ENCODE results near the gene UPF2. TPM values are rescaled to one million over a fixed set of nuclear protein-coding genes. Genes with fewer than 3 reads are reported as not detected.
A peak's percentile ranks its signal among the peaks of the same experiment; 100 is the strongest.
"Not testable (repeated sequence)": the region's sequence is repeated elsewhere in the genome, so short reads cannot be mapped to it uniquely, and the experiment has no call there.

The UPF2 gene
- total RNA-seq, 1 donor: 18.3 TPM

- DNase-seq (ENCODE audit: low read depth): no peak
- TF ChIP-seq CTCF (IDR thresholded peaks at IDR 0.05; ENCODE audit: insufficient read depth, low read length): no peak
- no peak overlapping the region for H3K4me3 ChIP-seq (ENCODE audit: low read depth, low read length)
These were observed 35.9 kb downstream of the UPF2 start for GRCh38 chr10:12006671-12007070.

GRCh38 chr10:11993834-11994468 is 48.7 kb downstream of the UPF2 start:
- TF ChIP-seq CTCF (IDR thresholded peaks at IDR 0.05; ENCODE audit: insufficient read depth, low read length): no peak
- H3K4me3 ChIP-seq (ENCODE audit: low read depth, low read length): no peak overlapping the region
- DNase-seq (ENCODE audit: low read depth): no peak

DNA sequence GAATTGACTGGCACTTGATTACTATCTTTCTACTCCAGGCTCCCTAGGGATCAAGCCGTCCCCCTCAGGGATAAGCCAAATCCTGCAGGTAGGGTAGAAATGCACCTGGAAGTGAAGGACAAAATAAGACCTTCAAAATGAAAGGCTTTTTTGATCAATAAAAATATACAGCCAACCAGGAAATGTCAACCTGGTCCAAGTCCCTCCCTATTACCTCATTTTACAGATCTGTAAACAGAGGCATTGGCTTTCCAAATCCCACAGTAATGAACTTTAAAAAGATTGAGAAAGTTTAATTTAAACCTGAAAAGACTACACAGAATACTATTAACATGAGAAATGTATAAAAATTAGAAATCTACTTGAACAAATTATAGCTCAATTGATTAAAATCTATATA is 53.7 kb downstream of the UPF2 start:
- no peak for DNase-seq (ENCODE audit: low read depth)
- no peak for TF ChIP-seq CTCF (IDR thresholded peaks at IDR 0.05; ENCODE audit: insufficient read depth, low read length)
- no peak overlapping the region for H3K4me3 ChIP-seq (ENCODE audit: low read depth, low read length)

DNA sequence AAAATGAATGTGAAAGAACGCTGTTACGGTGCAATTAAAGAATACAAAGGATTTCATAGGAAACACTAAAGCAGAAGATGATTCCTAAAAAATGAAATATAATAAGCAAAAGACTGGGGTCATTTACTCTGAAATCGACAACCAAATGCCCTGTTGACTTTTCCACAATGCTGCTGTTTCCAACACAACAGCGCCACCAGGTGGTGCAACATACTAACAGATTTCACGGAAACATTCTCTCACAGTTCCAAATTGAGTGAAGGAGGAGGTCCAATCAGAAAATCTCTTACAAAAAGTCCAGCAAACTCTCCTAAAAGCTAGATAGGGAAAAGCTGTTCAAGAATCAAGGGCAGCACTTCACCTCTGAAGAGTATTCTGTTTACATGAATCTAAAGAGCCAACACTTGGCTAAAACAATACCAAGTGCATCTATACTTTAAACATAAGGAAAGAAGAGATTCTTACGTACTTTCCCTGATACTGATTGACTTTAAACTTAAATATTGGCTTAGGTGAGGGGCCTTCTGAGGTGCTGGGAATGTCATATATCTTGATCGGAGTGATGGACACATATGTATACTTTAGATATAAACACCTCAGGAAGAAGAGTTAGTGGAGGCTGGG is 55.9 kb downstream of the UPF2 start:
- H3K4me3 ChIP-seq (ENCODE audit: low read depth, low read length): no peak overlapping the region
- TF ChIP-seq CTCF (IDR thresholded peaks at IDR 0.05; ENCODE audit: insufficient read depth, low read length): peak; percentile 85
- peak; percentile 91 for DNase-seq (ENCODE audit: low read depth)

GRCh38 chr10:11982253-11982652 is 60.4 kb downstream of the UPF2 start:
- no peak for DNase-seq (ENCODE audit: low read depth)
- H3K4me3 ChIP-seq (ENCODE audit: low read depth, low read length): no peak overlapping the region
- no peak for TF ChIP-seq CTCF (IDR thresholded peaks at IDR 0.05; ENCODE audit: insufficient read depth, low read length)

DNA sequence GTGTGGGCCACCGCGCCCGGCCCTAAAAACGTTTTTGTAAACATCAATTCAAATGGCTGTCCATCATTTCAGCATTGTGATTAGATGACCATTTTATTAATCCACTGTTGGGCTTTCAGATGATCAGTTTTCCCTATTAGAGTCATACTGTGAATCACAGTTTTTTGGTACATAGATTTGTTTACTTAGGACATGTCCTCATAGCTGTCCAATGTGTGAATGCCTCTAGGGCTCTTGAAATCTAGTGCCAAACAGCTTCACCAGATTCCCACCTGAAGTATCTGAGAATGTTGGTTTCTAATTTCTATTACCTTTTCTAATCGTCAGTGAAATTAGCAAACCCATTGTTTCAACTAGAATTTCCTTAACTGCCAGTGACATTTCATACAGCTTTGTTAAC is 66.8 kb downstream of the UPF2 start:
- no peak overlapping the region for H3K4me3 ChIP-seq (ENCODE audit: low read depth, low read length)
- DNase-seq (ENCODE audit: low read depth): no peak
- no peak for TF ChIP-seq CTCF (IDR thresholded peaks at IDR 0.05; ENCODE audit: insufficient read depth, low read length)

- not testable (repeated sequence) for H3K4me3 ChIP-seq (ENCODE audit: low read depth, low read length); DNase-seq (ENCODE audit: low read depth)
These were observed 70.1 kb downstream of the UPF2 start for GRCh38 chr10:11972523-11972922.

Measured in fibroblast of the aortic adventitia (primary cell).